G401 (cell line): ENCODE measurements around the gene DTX4. TPM values are rescaled to one million over a fixed set of nuclear protein-coding genes. Genes with fewer than 3 reads are reported as not detected.

ENCODE experiments used
- DNase-seq: peaks from one replicate; pipeline ENCODE4 v3.0.0-alpha.2; 2015; ENCODE audit warnings: low spot score
- in situ Hi-C: cut with HindIII; loops from 2 replicates; pipeline ENCODE4 v1.10.0; 2016; ENCODE audit warnings: low sequenced_read_pairs, mixed read lengths
- total RNA-seq: library from RNA; depleted of rRNA; stranded (reverse); fragments of >200 nt; shearing (Covaris generic); gene quantifications from 2 replicates; pipeline ENCODE4 v1.2.3, GENCODE V29; 2014; rRNA removed

The DTX4 gene
- total RNA-seq, 1 experiment from 2014 or later, result 3.7 TPM

GRCh38 chr11:59254286-59254685 lies 82.4 kb downstream of the DTX4 start:
- in situ Hi-C loops, result no loop called here
- no peak for DNase-seq

- in situ Hi-C loops, result no loop called here
- DNase-seq, result no peak
Measured at GRCh38 chr11:59255281-59255680, 83.3 kb downstream of the DTX4 start.

Other genes starting within 250 kb of the DTX4 start
- not detected in 2 replicates for gene GLYATL1, start 232.6 kb upstream of the DTX4 start, total RNA-seq
- not detected in 2 replicates for gene GLYATL1B, start 85.8 kb upstream of the DTX4 start, total RNA-seq
- gene FAM111B, start 64.9 kb upstream of the DTX4 start, total RNA-seq, result not detected in 2 replicates
- 2.2 and 4.2 TPM in 2 replicates for gene FAM111A, start 29.3 kb upstream of the DTX4 start, total RNA-seq
- not detected in 2 replicates for gene MPEG1, start 40.8 kb downstream of the DTX4 start, total RNA-seq
- gene OR5AN1, start 186.8 kb downstream of the DTX4 start, total RNA-seq, result not detected in 2 replicates